Activated naive CD8-positive, alpha-beta T cell treated with anti-CD3 and anti-CD28 coated beads for 36 hours (primary cell): Measurements from ENCODE around the gene RBM20. TPM values are rescaled to one million over a fixed set of nuclear protein-coding genes. Genes with fewer than 3 reads are reported as not detected.

ENCODE experiments used
- DNase-seq: peaks from one replicate; pipeline ENCODE4 v3.0.0; 2021
- H3K27ac Mint-ChIP-seq: one replicate; pipeline ENCODE4 v1.8.0; 2022; ENCODE audit warnings: mild to moderate bottlenecking, moderate library complexity, mixed read lengths
- H3K27me3 Mint-ChIP-seq: one replicate; pipeline ENCODE4 v1.8.0; 2022; ENCODE audit warnings: mild to moderate bottlenecking, mixed read lengths
- H3K36me3 Mint-ChIP-seq: one replicate; pipeline ENCODE4 v1.8.0; 2021; ENCODE audit warnings: mild to moderate bottlenecking, mixed read lengths
- H3K4me1 Mint-ChIP-seq: one replicate; pipeline ENCODE4 v1.8.0; 2021; ENCODE audit warnings: mixed read lengths
- H3K4me3 Mint-ChIP-seq: one replicate; pipeline ENCODE4 v1.8.0; 2022; ENCODE audit warnings: mild to moderate bottlenecking, moderate library complexity, mixed read lengths
- H3K9me3 Mint-ChIP-seq: one replicate; pipeline ENCODE4 v1.8.0; 2022; ENCODE audit warnings: mixed read lengths
- total RNA-seq, 2 experiments: library from RNA; stranded (reverse); gene quantifications; one replicate each; pipeline ENCODE4 v1.2.3, GENCODE V29; 2021

Gene RBM20
- total RNA-seq, 2 experiments from 2014 or later: 0.42 to 0.45 TPM

- Mint-ChIP-seq H3K4me3 (no peak overlapping the region), H3K27me3 (no peaks in the 10 kb centered on the region), H3K27ac (peak overlapping the region; percentile 65), H3K4me1 (peaks cover 58% of the 10 kb centered on the region), H3K36me3 (peaks cover 31% of the 10 kb centered on the region), H3K9me3 (no peaks in the 10 kb centered on the region)
- DNase-seq: no peak
Observed at GRCh38 chr10:110876788-110877187, 232.7 kb downstream of the RBM20 start.

- H3K36me3 Mint-ChIP-seq: peaks cover 49% of the 10 kb centered on the region
- H3K4me1 Mint-ChIP-seq: peaks cover 76% of the 10 kb centered on the region
- no peaks in the 10 kb centered on the region for H3K9me3 Mint-ChIP-seq
- no peak for DNase-seq
- no peaks in the 10 kb centered on the region for H3K27me3 Mint-ChIP-seq
- H3K4me3 Mint-ChIP-seq: peak overlapping the region; percentile 1
- peak overlapping the region; percentile 36 for H3K27ac Mint-ChIP-seq
Observed at GRCh38 chr10:110880012-110880411, 235.9 kb downstream of the RBM20 start.

- H3K36me3 Mint-ChIP-seq: peaks cover 48% of the 10 kb centered on the region
- peaks cover 76% of the 10 kb centered on the region for H3K4me1 Mint-ChIP-seq
- H3K9me3 Mint-ChIP-seq: no peaks in the 10 kb centered on the region
- peak overlapping the region; percentile 68 for H3K27ac Mint-ChIP-seq
- DNase-seq: no peak
- H3K4me3 Mint-ChIP-seq: no peak overlapping the region
- H3K27me3 Mint-ChIP-seq: no peaks in the 10 kb centered on the region
Observed at GRCh38 chr10:110881247-110881646, 237.1 kb downstream of the RBM20 start.

- Mint-ChIP-seq H3K27me3 (no peaks in the 10 kb centered on the region), H3K9me3 (no peaks in the 10 kb centered on the region), H3K4me3 (peak overlapping the region; percentile 5), H3K4me1 (peaks cover 77% of the 10 kb centered on the region), H3K27ac (peak overlapping the region; percentile 65), H3K36me3 (peaks cover 49% of the 10 kb centered on the region)
- no peak for DNase-seq
Observed at GRCh38 chr10:110881905-110882304, 237.8 kb downstream of the RBM20 start.

- H3K4me1 Mint-ChIP-seq: peaks cover 69% of the 10 kb centered on the region
- peaks cover 47% of the 10 kb centered on the region for H3K36me3 Mint-ChIP-seq
- H3K27ac Mint-ChIP-seq: peak overlapping the region; percentile 84
- H3K27me3 Mint-ChIP-seq: no peaks in the 10 kb centered on the region
- DNase-seq: no peak
- no peaks in the 10 kb centered on the region for H3K9me3 Mint-ChIP-seq
- peak overlapping the region; percentile 64 for H3K4me3 Mint-ChIP-seq
Observed at GRCh38 chr10:110883924-110884323, 239.8 kb downstream of the RBM20 start.

GRCh38 chr10:110885932-110886674 lies 242.0 kb downstream of the RBM20 start:
- Mint-ChIP-seq H3K27ac (peak overlapping the region; percentile 59), H3K4me1 (peaks cover 59% of the 10 kb centered on the region), H3K36me3 (peaks cover 47% of the 10 kb centered on the region)

GRCh38 chr10:110887560-110887959 lies 243.4 kb downstream of the RBM20 start:
- H3K4me3 Mint-ChIP-seq: no peak overlapping the region
- no peaks in the 10 kb centered on the region for H3K27me3 Mint-ChIP-seq
- H3K27ac Mint-ChIP-seq: peak overlapping the region; percentile 76
- H3K36me3 Mint-ChIP-seq: peaks cover 41% of the 10 kb centered on the region
- DNase-seq: no peak
- H3K9me3 Mint-ChIP-seq: no peaks in the 10 kb centered on the region
- H3K4me1 Mint-ChIP-seq: peaks cover 56% of the 10 kb centered on the region

More at GRCh38 chr10:110885932-110886674, 242.0 kb downstream of the RBM20 start:
- Mint-ChIP-seq H3K9me3 (no peaks in the 10 kb centered on the region), H3K27me3 (no peaks in the 10 kb centered on the region), H3K4me3 (peak overlapping the region; percentile 1)
- DNase-seq: no peak

Other genes with a start within 250 kb of the RBM20 start
- 10 to 100 TPM; 30.1 to 31.4 TPM for gene DUSP5, start 146.4 kb upstream of the RBM20 start, total RNA-seq
- gene SMC3, start 76.6 kb upstream of the RBM20 start, total RNA-seq: 10 to 100 TPM; 75.6 to 76.5 TPM
- gene PDCD4, start 227.6 kb downstream of the RBM20 start, total RNA-seq: 100 to 1,000 TPM; 125 TPM